ENCODE results near the gene TTLL13.

Gene TTLL13

GRCh38 chr15:90249203-90249863 lies at the start of gene TTLL13:
Gene TTLL13, plus strand, starts transcription at chr15:90249556. Its CDS starts 1,075 bp downstream, at chr15:90250631.
- peak; percentile 78 for DNase-seq

GRCh38 chr15:90200534-90201129 lies 48.7 kb upstream of the TTLL13 start:
- peak; percentile 20 for DNase-seq

- peak; percentile 89 for DNase-seq
These were observed 48.0 kb upstream of the TTLL13 start, which contains the start of gene SEMA4B for GRCh38 chr15:90201130-90201943. Gene SEMA4B, plus strand, starts transcription at chr15:90201330. Its CDS starts 249 bp downstream, at chr15:90201579.

GRCh38 chr15:90201944-90202375 lies 47.4 kb upstream of the TTLL13 start:
- no peak for DNase-seq

- no peak for DNase-seq
These were observed 46.4 kb upstream of the TTLL13 start for GRCh38 chr15:90202929-90203328.

- no peak for DNase-seq
These were observed 45.9 kb upstream of the TTLL13 start for GRCh38 chr15:90203473-90203872.

GRCh38 chr15:90203922-90204321 lies 45.4 kb upstream of the TTLL13 start:
- DNase-seq: no peak

- no peak for DNase-seq
These were observed 44.1 kb upstream of the TTLL13 start for GRCh38 chr15:90205050-90205848.

GRCh38 chr15:90205886-90206285 lies 43.5 kb upstream of the TTLL13 start:
- no peak for DNase-seq

- DNase-seq: no peak
These were observed 42.1 kb upstream of the TTLL13 start for GRCh38 chr15:90207252-90207651.

- no peak for DNase-seq
These were observed 41.0 kb upstream of the TTLL13 start for GRCh38 chr15:90208356-90208755.

- DNase-seq: no peak
These were observed 39.8 kb upstream of the TTLL13 start for GRCh38 chr15:90209591-90209990.

- no peak for DNase-seq
These were observed 38.8 kb upstream of the TTLL13 start for GRCh38 chr15:90210593-90210992.

GRCh38 chr15:90211009-90211408 lies 38.3 kb upstream of the TTLL13 start:
- no peak for DNase-seq

GRCh38 chr15:90211440-90212143 lies 37.8 kb upstream of the TTLL13 start:
- DNase-seq: no peak

GRCh38 chr15:90212221-90213098 lies 36.9 kb upstream of the TTLL13 start:
- no peak for DNase-seq

GRCh38 chr15:90213122-90213817 lies 36.1 kb upstream of the TTLL13 start:
- no peak for DNase-seq

- no peak for DNase-seq
These were observed 35.5 kb upstream of the TTLL13 start for GRCh38 chr15:90213818-90214204.

GRCh38 chr15:90214553-90215196 lies 34.7 kb upstream of the TTLL13 start:
- peak; percentile 16 for DNase-seq
